ENCODE data around the gene VPS35. TPM values are rescaled to one million over a fixed set of nuclear protein-coding genes. Genes with fewer than 3 reads are reported as not detected.

Gene VPS35
- total RNA-seq, 1 experiment from 2014 or later: 181 TPM

GRCh38 chr16:46614006-46614405 lies 75.0 kb downstream of the VPS35 start:
- peaks cover 2% of the 10 kb centered on the region for H3K4me1 Mint-ChIP-seq (ENCODE audit: low read depth, unreplicated experiment)
- peaks cover 22% of the 10 kb centered on the region for H3K36me3 Mint-ChIP-seq (ENCODE audit: insufficient read depth, unreplicated experiment)
- no peak for TF ChIP-seq CTCF (IDR thresholded peaks at IDR 0.05; ENCODE audit: unreplicated experiment)
- no TSS peak for BruUV-seq (replicated peaks)
- intact Hi-C loops (cut with micrococcal nuclease; ENCODE audit: unreplicated experiment): no loop called here
- H3K9me3 Mint-ChIP-seq (ENCODE audit: low read depth, unreplicated experiment): no peaks in the 10 kb centered on the region
- H3K27ac Mint-ChIP-seq (ENCODE audit: unreplicated experiment): no peak overlapping the region
- CTCF ChIA-PET: no interaction called here
- no peaks in the 10 kb centered on the region for H3K27me3 Mint-ChIP-seq (ENCODE audit: unreplicated experiment)
- no peak for DNase-seq
- no peak overlapping the region for H3K4me3 Mint-ChIP-seq (ENCODE audit: low read depth, unreplicated experiment)

- intact Hi-C loops (cut with micrococcal nuclease; ENCODE audit: unreplicated experiment): no loop called here
- DNase-seq: no peak
- Mint-ChIP-seq H3K4me1 (ENCODE audit: low read depth, unreplicated experiment) (no peaks in the 10 kb centered on the region), H3K9me3 (ENCODE audit: low read depth, unreplicated experiment) (no peaks in the 10 kb centered on the region), H3K4me3 (ENCODE audit: low read depth, unreplicated experiment) (no peak overlapping the region), H3K27ac (ENCODE audit: unreplicated experiment) (no peak overlapping the region), H3K36me3 (ENCODE audit: insufficient read depth, unreplicated experiment) (peaks cover 22% of the 10 kb centered on the region), H3K27me3 (ENCODE audit: unreplicated experiment) (no peaks in the 10 kb centered on the region)
- no TSS peak for BruUV-seq (replicated peaks)
- TF ChIP-seq CTCF (IDR thresholded peaks at IDR 0.05; ENCODE audit: unreplicated experiment): no peak
- CTCF ChIA-PET: no interaction called here
These were observed 75.6 kb downstream of the VPS35 start for GRCh38 chr16:46613352-46613751.

GRCh38 chr16:46612121-46612520 lies 76.9 kb downstream of the VPS35 start:
- DNase-seq: no peak
- CTCF ChIA-PET: no interaction called here
- no peak overlapping the region for H3K4me3 Mint-ChIP-seq (ENCODE audit: low read depth, unreplicated experiment)
- H3K27me3 Mint-ChIP-seq (ENCODE audit: unreplicated experiment): no peaks in the 10 kb centered on the region
- TF ChIP-seq CTCF (IDR thresholded peaks at IDR 0.05; ENCODE audit: unreplicated experiment): no peak
- H3K27ac Mint-ChIP-seq (ENCODE audit: unreplicated experiment): no peak overlapping the region
- H3K9me3 Mint-ChIP-seq (ENCODE audit: low read depth, unreplicated experiment): no peaks in the 10 kb centered on the region
- intact Hi-C loops (cut with micrococcal nuclease; ENCODE audit: unreplicated experiment): no loop called here
- H3K4me1 Mint-ChIP-seq (ENCODE audit: low read depth, unreplicated experiment): no peaks in the 10 kb centered on the region
- H3K36me3 Mint-ChIP-seq (ENCODE audit: insufficient read depth, unreplicated experiment): peaks cover 28% of the 10 kb centered on the region
- no TSS peak for BruUV-seq (replicated peaks)

- Mint-ChIP-seq H3K4me3 (ENCODE audit: low read depth, unreplicated experiment) (no peak overlapping the region), H3K4me1 (ENCODE audit: low read depth, unreplicated experiment) (no peaks in the 10 kb centered on the region), H3K36me3 (ENCODE audit: insufficient read depth, unreplicated experiment) (peaks cover 33% of the 10 kb centered on the region), H3K9me3 (ENCODE audit: low read depth, unreplicated experiment) (no peaks in the 10 kb centered on the region), H3K27ac (ENCODE audit: unreplicated experiment) (no peak overlapping the region), H3K27me3 (ENCODE audit: unreplicated experiment) (no peaks in the 10 kb centered on the region)
- BruUV-seq (replicated peaks): no TSS peak
- no peak for DNase-seq
- intact Hi-C loops (cut with micrococcal nuclease; ENCODE audit: unreplicated experiment): loop anchor here (1.0 kb wide), 1 partner anchor 53 kb away; no protein-coding TSS in a partner anchor
- no peak for TF ChIP-seq CTCF (IDR thresholded peaks at IDR 0.05; ENCODE audit: unreplicated experiment)
- CTCF ChIA-PET: no interaction called here
These were observed 81.4 kb downstream of the VPS35 start for GRCh38 chr16:46607529-46607928.

All from Calu3 (cell line).